K562 treated with DMSO at 1 percent for 12 hours (cell line): ENCODE results near the gene AMTN. TPM values are rescaled to one million over a fixed set of nuclear protein-coding genes. Genes with fewer than 3 reads are reported as not detected.

Experiments used
- total RNA-seq: library from RNA; unstranded; fragments of 300-600 nt; gene quantifications from 2 replicates; pipeline ENCODE4 v1.2.3, GENCODE V29; 2022; ENCODE audit not compliant: insufficient read depth

AMTN gene
- total RNA-seq = not detected in 2 replicates

GRCh38 chr4:70518269-70518668 is at the start of gene AMTN:
AMTN (plus strand) TSS chr4:70518569; CDS start chr4:70518778, 209 bp downstream.

GRCh38 chr4:70471897-70472296 is 46.5 kb upstream of the AMTN start, which contains the start of gene MUC7:
MUC7 (plus strand) TSS chr4:70472197; CDS start chr4:70474022, 1,825 bp downstream.

Other genes with a start within 250 kb of the AMTN start
- not detected in 2 replicates for gene CABS1, start 183.6 kb upstream of the AMTN start, total RNA-seq
- not detected in 2 replicates for gene SMR3A, start 157.8 kb upstream of the AMTN start, total RNA-seq
- not detected in 2 replicates for gene SMR3B, start 135.4 kb upstream of the AMTN start, total RNA-seq
- not detected in 2 replicates for gene OPRPN, start 120.6 kb upstream of the AMTN start, total RNA-seq
- gene MUC7, start 46.4 kb upstream of the AMTN start, total RNA-seq = not detected in 2 replicates
- gene AMBN, start 73.7 kb downstream of the AMTN start, total RNA-seq = not detected in 2 replicates
- gene ENAM, start 110.2 kb downstream of the AMTN start, total RNA-seq = not detected in 2 replicates
- not detected in 2 replicates for gene JCHAIN, start 147.9 kb downstream of the AMTN start, total RNA-seq
- 16.5 and 28.1 TPM in 2 replicates for gene UTP3, start 170.0 kb downstream of the AMTN start, total RNA-seq
- gene RUFY3, start 203.4 kb downstream of the AMTN start, total RNA-seq = 7.4 and 32.3 TPM in 2 replicates